GM21825 (cell line): ENCODE data around the gene ATAD3B.

Experiments used
- ATAC-seq: cut with Tn5 transposase; IDR thresholded peaks from one replicate; pipeline ENCODE4 v1.9.1; 2021; ENCODE audit warnings: mild to moderate bottlenecking, moderate library complexity; ENCODE audit not compliant: unreplicated experiment

Gene ATAD3B

GRCh38 chr1:1542766-1543705, 71.5 kb downstream of the ATAD3B start:
- no peak for ATAC-seq

- ATAC-seq = no peak
Measured at GRCh38 chr1:1543706-1544099, 72.1 kb downstream of the ATAD3B start.

- ATAC-seq = no peak
Measured at GRCh38 chr1:1544544-1544943, 73.0 kb downstream of the ATAD3B start.
